Stomach (tissue), 4 donors: ENCODE measurements around the gene CPLANE2.

ENCODE experiments used
- CTCF ChIP-seq, 7 experiments: fragments of 450-650 bp in 4 of 7; fragments of 200-600 bp in 3 of 7; sonication (generic) in 3 of 7; IDR thresholded peaks; one replicate each; pipeline ENCODE4 v1.5.1; 2016 to 2019; ENCODE audit warnings: antibody characterized with exemption in 7 of 7, control low read depth in 2 of 7, mild to moderate bottlenecking in 1 of 7
- EP300 ChIP-seq: sonication (generic); formaldehyde crosslinking; IDR thresholded peaks from one replicate; pipeline ENCODE4 v1.6.1; 2017; ENCODE audit warnings: antibody characterized with exemption
- POLR2A ChIP-seq, 4 donors: fragments of 450-650 bp; IDR thresholded peaks; one replicate each; pipeline ENCODE4 v1.6.1; 2016; ENCODE audit warnings: antibody characterized with exemption in 4 of 4, control low read depth in 2 of 4, mild to moderate bottlenecking in 1 of 4, moderate library complexity in 1 of 4
- POLR2AphosphoS5 ChIP-seq, 3 donors: sonication (generic); formaldehyde crosslinking; IDR thresholded peaks; one replicate each; pipeline ENCODE4 v1.6.1; 2016; ENCODE audit warnings: antibody characterized with exemption in 3 of 3

DNA sequence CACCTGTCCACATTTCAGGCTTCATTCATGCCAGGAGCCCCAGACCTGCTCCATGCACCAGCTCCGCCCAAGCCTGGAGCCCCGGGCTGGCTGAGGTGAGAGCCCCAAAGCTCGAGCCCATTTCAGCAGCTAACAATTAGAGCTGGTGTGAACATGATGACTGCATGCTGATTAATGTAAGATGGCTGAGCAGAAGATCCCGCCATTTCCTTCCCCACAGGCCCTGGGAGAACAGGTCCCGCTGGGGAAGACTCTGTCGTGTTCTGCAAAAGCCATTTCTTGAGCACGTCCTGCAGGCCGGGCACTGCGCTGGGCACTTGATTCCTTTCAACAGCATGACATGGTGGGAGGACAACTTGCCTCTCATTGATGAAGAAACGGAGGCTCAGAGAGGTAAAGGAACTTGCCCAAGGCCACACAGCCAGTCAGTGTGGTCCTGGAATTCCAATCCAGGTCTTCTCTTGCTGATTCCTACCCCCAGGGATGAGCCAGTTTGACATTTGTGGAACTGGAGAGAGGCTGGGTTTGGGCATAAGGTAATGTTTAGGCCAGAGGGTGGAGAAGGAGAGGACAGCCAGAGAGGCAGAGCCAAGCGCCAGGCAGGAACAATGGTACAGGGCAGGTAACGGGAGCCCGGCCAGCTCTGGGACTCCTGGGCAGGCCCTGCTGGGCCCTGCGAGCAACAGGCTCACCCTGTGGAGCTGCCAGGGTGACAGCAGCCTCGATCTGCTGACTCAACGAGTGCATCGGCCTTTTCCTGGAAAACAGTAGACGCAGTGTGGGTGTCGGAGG, 53.0 kb downstream of the CPLANE2 start:
- TF ChIP-seq CTCF (IDR thresholded peaks at IDR 0.05): no peak
- no peak for TF ChIP-seq POLR2AphosphoS5 (IDR thresholded peaks at IDR 0.05)
- no peak for TF ChIP-seq POLR2A (IDR thresholded peaks at IDR 0.05)
- TF ChIP-seq EP300: no peak
